Keratinocyte (primary cell): ENCODE measurements around the gene PSRC1. TPM values are rescaled to one million over a fixed set of nuclear protein-coding genes. Genes with fewer than 3 reads are reported as not detected.

ENCODE experiments used
- DNase-seq: peaks from one replicate; pipeline ENCODE4 v3.0.0-alpha.2; 2011; ENCODE audit warnings: low read depth, missing footprints, low spot score
- FAIRE-seq: peaks from 2 replicates; lab custom pipeline; 2011; peaks lifted over from hg19 to GRCh38; lab: Jason Lieb, UNC
- H2AFZ ChIP-seq: 2 replicates; pipeline ENCODE4 v1.6.0; 2012; ENCODE audit warnings: low read length, control low read depth, inconsistent platforms; ENCODE audit not compliant: control insufficient read depth
- H3K27ac ChIP-seq: 2 replicates; pipeline ENCODE4 v1.5.1; 2011; ENCODE audit warnings: low read length; ENCODE audit not compliant: control insufficient read depth, insufficient read depth
- H3K27me3 ChIP-seq: 3 replicates; pipeline ENCODE4 v1.6.0; 2011; ENCODE audit warnings: low read length; ENCODE audit not compliant: control insufficient read depth, insufficient read depth; ENCODE audit errors: extremely low read depth
- H3K36me3 ChIP-seq, 2 experiments: 2 replicates in 1 of 2; 3 replicates in 1 of 2; pipeline ENCODE4 v1.5.1; 2011; ENCODE audit warnings: low read length in 2 of 2, mild to moderate bottlenecking in 1 of 2; ENCODE audit not compliant: control insufficient read depth in 2 of 2, insufficient read depth in 2 of 2; ENCODE audit errors: extremely low read depth in 1 of 2
- H3K4me1 ChIP-seq: 3 replicates; pipeline ENCODE4 v1.5.1; 2011; ENCODE audit warnings: low read length; ENCODE audit not compliant: control insufficient read depth, insufficient read depth; ENCODE audit errors: extremely low read depth
- H3K4me2 ChIP-seq: 3 replicates; pipeline ENCODE4 v1.6.0; 2011; ENCODE audit warnings: low read depth, low read length; ENCODE audit not compliant: control insufficient read depth, insufficient read depth; ENCODE audit errors: extremely low read depth
- H3K4me3 ChIP-seq, 3 experiments: fragments of 200-600 bp in 1 of 3; sonication (generic) in 1 of 3; 2 replicates in 2 of 3; 3 replicates in 1 of 3; pipeline ENCODE4 v1.5.1; 2011 to 2016; ENCODE audit warnings: low read length in 3 of 3, mild to moderate bottlenecking in 3 of 3, control low read depth in 2 of 3, inconsistent platforms in 1 of 3, low read depth in 1 of 3, mixed read lengths in 1 of 3, mixed run types in 1 of 3, moderate library complexity in 1 of 3; ENCODE audit not compliant: control insufficient read depth in 2 of 3, insufficient read depth in 2 of 3; ENCODE audit errors: extremely low read depth in 1 of 3
- H3K79me2 ChIP-seq: 2 replicates; pipeline ENCODE4 v1.6.0; 2012; ENCODE audit warnings: low read length; ENCODE audit not compliant: control insufficient read depth, insufficient read depth
- H3K9ac ChIP-seq: 3 replicates; pipeline ENCODE4 v1.6.0; 2011; ENCODE audit warnings: low read length; ENCODE audit not compliant: control insufficient read depth, insufficient read depth; ENCODE audit errors: extremely low read depth
- H3K9me1 ChIP-seq: 3 replicates; pipeline ENCODE4 v1.6.0; 2011; ENCODE audit warnings: low read length; ENCODE audit not compliant: control insufficient read depth, insufficient read depth; ENCODE audit errors: extremely low read depth
- H3K9me3 ChIP-seq: 2 replicates; pipeline ENCODE4 v1.5.1; 2012; ENCODE audit warnings: low read depth, low read length; ENCODE audit not compliant: control insufficient read depth
- H4K20me1 ChIP-seq: 3 replicates; pipeline ENCODE4 v1.6.0; 2011; ENCODE audit warnings: low read length; ENCODE audit not compliant: control insufficient read depth, insufficient read depth; ENCODE audit errors: extremely low read depth
- EZH2 ChIP-seq: IDR thresholded peaks from one replicate; pipeline ENCODE4 v1.6.1; 2012; ENCODE audit warnings: inconsistent platforms, mild to moderate bottlenecking, low read length, moderate library complexity
- dilution Hi-C: fragments of 300-500 bp; cut with MboI; formaldehyde crosslinking; loops from one replicate; pipeline ENCODE4 v1.7.0; 2020; ENCODE audit warnings: low sequenced_read_pairs; ENCODE audit not compliant: extremely low pct_ligation_motif_present
- polyA plus RNA-seq, 5 experiments: library from polyadenylated mRNA; depleted of rRNA in 3 of 5; stranded (reverse) in 3 of 5; stranded (forward) in 1 of 5; unstranded in 1 of 5; fragments of >200 nt; gene quantifications; 1 replicate in 1 of 5; 2 replicates in 3 of 5; 3 replicates in 1 of 5; pipeline versions ENCODE4 v1.2.1 to v1.2.3, GENCODE V29; 2011 to 2012; ENCODE audit warnings: missing spikeins in 2 of 5, low read depth in 1 of 5, low replicate concordance in 1 of 5
- TF ChIP-seq, protein P1 (sequence below), 3 experiments: IDR thresholded peaks in 1 of 3; conservative IDR thresholded peaks in 1 of 3; optimal IDR thresholded peaks in 1 of 3; 2 replicates in 2 of 3; 3 replicates in 1 of 3; pipeline versions ENCODE3 to v1.5.1; 2011; ENCODE audit warnings: low read length in 3 of 3, mild to moderate bottlenecking in 3 of 3, moderate library complexity in 2 of 3, control low read depth in 1 of 3, inconsistent platforms in 1 of 3; ENCODE audit not compliant: insufficient read depth in 2 of 3; ENCODE audit errors: extremely low read depth in 1 of 3

PSRC1 gene
- polyA plus RNA-seq, 1 donor (not counting 4 experiments of a cell fraction or from before 2014, with no cell fraction given) = 10.2 TPM

DNA sequence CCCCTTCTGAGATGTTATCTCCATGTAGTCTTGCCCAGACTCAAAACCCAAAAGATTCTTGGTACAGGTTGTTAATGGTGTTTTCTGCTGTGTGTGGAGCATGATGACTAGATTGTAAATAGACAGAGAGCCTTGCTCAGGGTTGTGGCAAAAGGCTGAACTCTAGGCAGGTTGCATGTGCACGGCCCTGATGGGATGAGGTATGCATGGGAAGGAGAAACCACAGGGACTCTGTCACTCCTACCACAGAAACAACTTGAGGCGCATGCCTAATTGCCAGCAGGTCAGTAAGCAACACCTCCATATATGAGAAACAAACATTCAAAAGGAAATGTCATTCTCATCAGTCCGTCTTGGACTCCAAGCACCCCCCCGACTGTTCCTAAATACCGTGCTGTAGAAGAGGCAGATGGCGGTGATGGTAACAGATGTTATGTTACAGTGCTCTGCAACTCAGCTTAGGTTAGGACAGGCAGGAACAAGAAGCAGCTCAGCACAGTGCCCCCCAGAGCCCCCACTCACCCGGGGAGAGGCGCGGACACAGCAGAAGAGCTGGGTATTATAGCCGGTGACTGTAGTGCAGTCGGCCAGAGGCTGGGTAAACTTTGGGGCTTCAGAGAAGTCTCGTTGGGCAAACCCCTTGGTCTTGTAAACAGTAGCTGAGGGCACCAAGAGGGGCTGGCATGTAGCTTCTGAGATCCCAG is 12.9 kb upstream of the PSRC1 start:
- Histone ChIP-seq H3K9ac (no peak overlapping the region), H3K4me3 (no peak overlapping the region), H3K4me2 (no peak overlapping the region), H3K9me1 (peaks cover 3% of the 10 kb centered on the region), H2AFZ (no peak overlapping the region), H4K20me1 (no peaks in the 10 kb centered on the region), H3K36me3 (no peaks in the 10 kb centered on the region), H3K27me3 (no peaks in the 10 kb centered on the region), H3K9me3 (no peaks in the 10 kb centered on the region), H3K4me1 (peaks cover 30% of the 10 kb centered on the region), H3K79me2 (no peaks in the 10 kb centered on the region), H3K27ac (no peak overlapping the region)
- no peak for FAIRE-seq
- dilution Hi-C loops = no loop called here
- no peak for TF ChIP-seq EZH2
- TF ChIP-seq, protein P1, sequence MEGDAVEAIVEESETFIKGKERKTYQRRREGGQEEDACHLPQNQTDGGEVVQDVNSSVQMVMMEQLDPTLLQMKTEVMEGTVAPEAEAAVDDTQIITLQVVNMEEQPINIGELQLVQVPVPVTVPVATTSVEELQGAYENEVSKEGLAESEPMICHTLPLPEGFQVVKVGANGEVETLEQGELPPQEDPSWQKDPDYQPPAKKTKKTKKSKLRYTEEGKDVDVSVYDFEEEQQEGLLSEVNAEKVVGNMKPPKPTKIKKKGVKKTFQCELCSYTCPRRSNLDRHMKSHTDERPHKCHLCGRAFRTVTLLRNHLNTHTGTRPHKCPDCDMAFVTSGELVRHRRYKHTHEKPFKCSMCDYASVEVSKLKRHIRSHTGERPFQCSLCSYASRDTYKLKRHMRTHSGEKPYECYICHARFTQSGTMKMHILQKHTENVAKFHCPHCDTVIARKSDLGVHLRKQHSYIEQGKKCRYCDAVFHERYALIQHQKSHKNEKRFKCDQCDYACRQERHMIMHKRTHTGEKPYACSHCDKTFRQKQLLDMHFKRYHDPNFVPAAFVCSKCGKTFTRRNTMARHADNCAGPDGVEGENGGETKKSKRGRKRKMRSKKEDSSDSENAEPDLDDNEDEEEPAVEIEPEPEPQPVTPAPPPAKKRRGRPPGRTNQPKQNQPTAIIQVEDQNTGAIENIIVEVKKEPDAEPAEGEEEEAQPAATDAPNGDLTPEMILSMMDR (optimal IDR thresholded peaks at IDR 0.05 in 1 of 3, IDR thresholded peaks at IDR 0.05 in 1 of 3, conservative IDR thresholded peaks at IDR 0.05 in 1 of 3; ENCODE audit: extremely low read depth in 1 of 3, insufficient read depth in 2 of 3, low read length in 3 of 3) = no peak
- no peak for DNase-seq

DNA sequence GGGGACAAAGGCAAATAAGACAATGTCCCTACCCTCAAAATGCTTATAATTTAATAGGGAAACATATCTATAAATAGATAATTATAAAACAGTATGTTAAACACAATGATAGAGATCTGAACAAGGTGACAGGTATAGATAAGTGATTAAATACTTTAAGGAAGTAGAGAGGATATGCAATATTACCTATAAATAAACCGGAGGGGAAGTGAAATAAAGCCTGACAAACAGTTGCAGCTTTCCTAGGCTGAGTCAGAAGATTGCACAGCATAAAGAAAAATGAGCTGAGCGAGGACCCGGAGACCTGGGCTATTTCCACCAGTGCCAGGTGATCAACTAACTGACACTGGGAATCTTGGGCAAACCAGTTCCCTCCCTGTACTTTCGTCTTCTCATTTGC is 11.5 kb upstream of the PSRC1 start:
- Histone ChIP-seq H4K20me1 (no peaks in the 10 kb centered on the region), H2AFZ (no peak overlapping the region), H3K27me3 (no peaks in the 10 kb centered on the region), H3K9me3 (no peaks in the 10 kb centered on the region), H3K27ac (no peak overlapping the region), H3K79me2 (no peaks in the 10 kb centered on the region), H3K9me1 (peaks cover 2% of the 10 kb centered on the region), H3K4me1 (peaks cover 28% of the 10 kb centered on the region), H3K36me3 (no peaks in the 10 kb centered on the region), H3K4me2 (no peak overlapping the region), H3K4me3 (no peak overlapping the region), H3K9ac (no peak overlapping the region)
- no peak for DNase-seq
- no peak for FAIRE-seq
- dilution Hi-C loops = no loop called here
- TF ChIP-seq, protein P1 (optimal IDR thresholded peaks at IDR 0.05 in 1 of 3, IDR thresholded peaks at IDR 0.05 in 1 of 3, conservative IDR thresholded peaks at IDR 0.05 in 1 of 3; ENCODE audit: extremely low read depth in 1 of 3, insufficient read depth in 2 of 3, low read length in 3 of 3) = no peak
- TF ChIP-seq EZH2 = no peak
